ENCODE results near the gene ZBTB47.

The ZBTB47 gene

DNA sequence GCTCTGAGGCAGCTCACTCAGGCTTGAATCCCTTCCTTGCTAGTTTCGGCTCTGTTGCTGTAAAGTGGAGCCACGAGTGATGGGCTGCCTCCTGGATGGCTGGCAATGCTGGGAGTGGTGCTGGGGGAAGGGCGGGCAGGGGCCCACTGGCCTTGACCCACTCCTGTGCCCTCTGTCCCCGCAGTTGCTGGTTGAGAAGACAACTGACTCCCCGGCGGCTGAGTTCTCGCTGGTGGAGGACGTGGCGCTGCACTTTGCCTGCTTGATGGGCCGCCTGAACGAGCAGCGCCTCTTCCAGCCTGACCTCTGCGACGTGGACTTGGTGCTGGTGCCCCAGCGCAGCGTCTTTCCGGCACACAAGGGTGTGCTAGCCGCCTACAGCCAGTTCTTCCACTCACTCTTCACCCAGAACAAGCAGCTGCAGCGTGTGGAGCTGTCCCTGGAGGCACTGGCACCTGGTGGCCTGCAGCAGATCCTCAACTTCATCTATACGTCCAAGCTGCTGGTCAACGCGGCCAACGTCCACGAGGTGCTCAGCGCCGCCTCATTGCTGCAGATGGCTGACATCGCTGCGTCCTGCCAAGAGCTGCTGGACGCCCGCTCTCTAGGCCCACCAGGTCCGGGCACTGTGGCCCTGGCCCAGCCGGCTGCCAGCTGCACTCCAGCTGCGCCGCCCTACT, 4.7 kb downstream of the ZBTB47 start:
- H3K79me2 ChIP-seq (ENCODE audit: low read length), result no peaks in the 10 kb centered on the region
- no peak overlapping the region for H3K9ac ChIP-seq (ENCODE audit: low read length)
- no peaks in the 10 kb centered on the region; the same call in 1 of the 2 replicates for H4K20me1 ChIP-seq (ENCODE audit: insufficient read depth, low read length)
- no peak overlapping the region for H3K4me3 ChIP-seq (ENCODE audit: low read length)
- H2AFZ ChIP-seq (ENCODE audit: low read depth, low read length), result no peak overlapping the region
- no peaks in the 10 kb centered on the region for H3K9me3 ChIP-seq (ENCODE audit: insufficient read depth, low read length)
- no peak overlapping the region for H3K4me2 ChIP-seq (ENCODE audit: low read length)
- no peaks in the 10 kb centered on the region for H3K27me3 ChIP-seq (ENCODE audit: low read depth, low read length)
- H3K36me3 ChIP-seq (replicated peaks; ENCODE audit: low read depth, low read length), result no peaks in the 10 kb centered on the region
- H3K27ac ChIP-seq (ENCODE audit: low read length), result no peak overlapping the region
- TF ChIP-seq EZH2phosphoT487 (IDR thresholded peaks at IDR 0.05; ENCODE audit: low read depth), result no peak
- TF ChIP-seq, protein P1, sequence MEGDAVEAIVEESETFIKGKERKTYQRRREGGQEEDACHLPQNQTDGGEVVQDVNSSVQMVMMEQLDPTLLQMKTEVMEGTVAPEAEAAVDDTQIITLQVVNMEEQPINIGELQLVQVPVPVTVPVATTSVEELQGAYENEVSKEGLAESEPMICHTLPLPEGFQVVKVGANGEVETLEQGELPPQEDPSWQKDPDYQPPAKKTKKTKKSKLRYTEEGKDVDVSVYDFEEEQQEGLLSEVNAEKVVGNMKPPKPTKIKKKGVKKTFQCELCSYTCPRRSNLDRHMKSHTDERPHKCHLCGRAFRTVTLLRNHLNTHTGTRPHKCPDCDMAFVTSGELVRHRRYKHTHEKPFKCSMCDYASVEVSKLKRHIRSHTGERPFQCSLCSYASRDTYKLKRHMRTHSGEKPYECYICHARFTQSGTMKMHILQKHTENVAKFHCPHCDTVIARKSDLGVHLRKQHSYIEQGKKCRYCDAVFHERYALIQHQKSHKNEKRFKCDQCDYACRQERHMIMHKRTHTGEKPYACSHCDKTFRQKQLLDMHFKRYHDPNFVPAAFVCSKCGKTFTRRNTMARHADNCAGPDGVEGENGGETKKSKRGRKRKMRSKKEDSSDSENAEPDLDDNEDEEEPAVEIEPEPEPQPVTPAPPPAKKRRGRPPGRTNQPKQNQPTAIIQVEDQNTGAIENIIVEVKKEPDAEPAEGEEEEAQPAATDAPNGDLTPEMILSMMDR (IDR thresholded peaks at IDR 0.05; ENCODE audit: low read depth, low read length), result no peak
- peaks cover 14% of the 10 kb centered on the region for H3K4me1 ChIP-seq (ENCODE audit: low read length)

DNA sequence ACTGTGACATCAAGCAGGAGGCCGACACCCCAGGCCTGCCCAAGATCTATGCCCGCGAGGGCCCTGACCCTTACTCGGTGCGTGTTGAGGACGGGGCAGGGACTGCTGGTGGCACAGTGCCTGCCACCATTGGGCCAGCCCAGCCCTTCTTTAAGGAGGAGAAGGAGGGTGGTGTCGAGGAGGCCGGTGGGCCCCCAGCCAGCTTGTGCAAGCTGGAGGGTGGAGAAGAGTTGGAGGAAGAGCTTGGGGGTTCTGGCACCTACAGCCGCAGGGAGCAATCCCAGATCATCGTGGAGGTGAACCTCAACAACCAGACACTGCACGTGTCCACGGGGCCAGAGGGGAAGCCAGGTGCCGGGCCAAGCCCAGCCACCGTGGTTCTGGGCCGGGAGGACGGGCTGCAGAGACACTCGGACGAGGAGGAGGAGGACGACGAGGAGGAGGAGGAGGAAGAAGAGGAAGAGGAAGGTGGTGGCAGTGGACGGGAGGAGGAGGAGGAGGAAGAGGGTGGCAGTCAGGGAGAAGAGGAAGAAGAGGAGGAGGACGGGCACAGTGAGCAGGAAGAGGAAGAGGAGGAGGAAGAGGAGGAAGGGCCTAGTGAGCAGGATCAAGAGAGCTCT, 5.4 kb downstream of the ZBTB47 start:
- no peak overlapping the region for H3K4me2 ChIP-seq (ENCODE audit: low read length)
- no peaks in the 10 kb centered on the region for H3K79me2 ChIP-seq (ENCODE audit: low read length)
- no peaks in the 10 kb centered on the region for H3K27me3 ChIP-seq (ENCODE audit: low read depth, low read length)
- no peak overlapping the region for H2AFZ ChIP-seq (ENCODE audit: low read depth, low read length)
- H3K4me1 ChIP-seq (ENCODE audit: low read length), result peaks cover 8% of the 10 kb centered on the region
- no peaks in the 10 kb centered on the region; the same call in 1 of the 2 replicates for H4K20me1 ChIP-seq (ENCODE audit: insufficient read depth, low read length)
- H3K4me3 ChIP-seq (ENCODE audit: low read length), result no peak overlapping the region
- no peaks in the 10 kb centered on the region for H3K9me3 ChIP-seq (ENCODE audit: insufficient read depth, low read length)
- H3K36me3 ChIP-seq (replicated peaks; ENCODE audit: low read depth, low read length), result no peaks in the 10 kb centered on the region
- no peak overlapping the region for H3K9ac ChIP-seq (ENCODE audit: low read length)
- no peak overlapping the region for H3K27ac ChIP-seq (ENCODE audit: low read length)
- TF ChIP-seq EZH2phosphoT487 (IDR thresholded peaks at IDR 0.05; ENCODE audit: low read depth), result no peak
- TF ChIP-seq, protein P1 (IDR thresholded peaks at IDR 0.05; ENCODE audit: low read depth, low read length), result no peak

GRCh38 chr3:42659451-42660130, 6.1 kb downstream of the ZBTB47 start:
- H4K20me1 ChIP-seq (ENCODE audit: insufficient read depth, low read length), result no peaks in the 10 kb centered on the region; the same call in 1 of the 2 replicates
- H3K9me3 ChIP-seq (ENCODE audit: insufficient read depth, low read length), result no peaks in the 10 kb centered on the region
- H3K4me2 ChIP-seq (ENCODE audit: low read length), result no peak overlapping the region
- no peaks in the 10 kb centered on the region for H3K79me2 ChIP-seq (ENCODE audit: low read length)
- H3K4me1 ChIP-seq (ENCODE audit: low read length), result peaks cover 8% of the 10 kb centered on the region
- no peak for TF ChIP-seq EZH2phosphoT487 (IDR thresholded peaks at IDR 0.05; ENCODE audit: low read depth)
- TF ChIP-seq, protein P1 (IDR thresholded peaks at IDR 0.05; ENCODE audit: low read depth, low read length), result no peak
- H3K9ac ChIP-seq (ENCODE audit: low read length), result no peak overlapping the region
- no peaks in the 10 kb centered on the region for H3K27me3 ChIP-seq (ENCODE audit: low read depth, low read length)
- H3K4me3 ChIP-seq (ENCODE audit: low read length), result no peak overlapping the region
- H3K36me3 ChIP-seq (replicated peaks; ENCODE audit: low read depth, low read length), result no peaks in the 10 kb centered on the region
- H3K27ac ChIP-seq (ENCODE audit: low read length), result no peak overlapping the region
- no peak overlapping the region for H2AFZ ChIP-seq (ENCODE audit: low read depth, low read length)

DNA sequence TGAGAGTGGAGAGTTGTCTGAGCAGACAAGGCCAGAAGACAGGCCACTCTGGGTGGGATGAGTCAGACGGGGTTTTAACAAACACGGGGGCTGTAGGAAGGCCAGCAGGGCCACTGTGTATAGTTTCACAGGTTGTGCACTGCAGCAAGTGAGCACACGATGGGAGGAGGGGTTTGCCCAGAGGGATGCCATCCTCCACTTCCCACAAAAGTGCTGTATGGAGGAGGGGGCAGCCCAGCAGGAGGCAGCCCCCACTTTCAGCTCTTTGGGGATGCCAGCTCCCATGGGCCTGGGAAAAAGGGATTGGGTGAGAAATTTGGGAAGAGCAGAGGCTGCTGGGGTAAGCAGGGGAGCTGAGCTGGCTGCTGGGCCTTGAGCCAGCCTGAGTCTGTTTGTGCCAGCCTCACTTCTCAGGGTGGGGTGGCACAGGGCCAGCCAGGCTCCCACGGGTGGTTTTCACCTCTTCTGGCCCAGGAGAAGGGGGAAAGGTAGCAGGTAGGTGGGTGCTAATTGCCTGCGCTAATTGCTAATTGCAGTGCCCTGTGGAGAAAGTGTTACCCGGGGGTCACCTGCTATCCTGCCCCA, 6.7 kb downstream of the ZBTB47 start:
- H3K4me2 ChIP-seq (ENCODE audit: low read length), result no peak overlapping the region
- no peak overlapping the region for H3K4me3 ChIP-seq (ENCODE audit: low read length)
- H3K27me3 ChIP-seq (ENCODE audit: low read depth, low read length), result no peaks in the 10 kb centered on the region
- H3K9me3 ChIP-seq (ENCODE audit: insufficient read depth, low read length), result no peaks in the 10 kb centered on the region
- no peaks in the 10 kb centered on the region for H3K79me2 ChIP-seq (ENCODE audit: low read length)
- H4K20me1 ChIP-seq (ENCODE audit: insufficient read depth, low read length), result no peaks in the 10 kb centered on the region; the same call in 1 of the 2 replicates
- no peak for TF ChIP-seq EZH2phosphoT487 (IDR thresholded peaks at IDR 0.05; ENCODE audit: low read depth)
- TF ChIP-seq, protein P1 (IDR thresholded peaks at IDR 0.05; ENCODE audit: low read depth, low read length), result no peak
- H3K9ac ChIP-seq (ENCODE audit: low read length), result no peak overlapping the region
- no peak overlapping the region for H3K27ac ChIP-seq (ENCODE audit: low read length)
- H3K36me3 ChIP-seq (replicated peaks; ENCODE audit: low read depth, low read length), result no peaks in the 10 kb centered on the region
- no peak overlapping the region for H2AFZ ChIP-seq (ENCODE audit: low read depth, low read length)
- peaks cover 5% of the 10 kb centered on the region for H3K4me1 ChIP-seq (ENCODE audit: low read length)

Measured in OCI-LY3 (cell line).